ENCODE results near the gene PLEKHA5. TPM values are rescaled to one million over a fixed set of nuclear protein-coding genes. Genes with fewer than 3 reads are reported as not detected.

The PLEKHA5 gene
- total RNA-seq, 4 donors from 2014 or later, result 34.5 to 120 (median 60.0) TPM

DNA sequence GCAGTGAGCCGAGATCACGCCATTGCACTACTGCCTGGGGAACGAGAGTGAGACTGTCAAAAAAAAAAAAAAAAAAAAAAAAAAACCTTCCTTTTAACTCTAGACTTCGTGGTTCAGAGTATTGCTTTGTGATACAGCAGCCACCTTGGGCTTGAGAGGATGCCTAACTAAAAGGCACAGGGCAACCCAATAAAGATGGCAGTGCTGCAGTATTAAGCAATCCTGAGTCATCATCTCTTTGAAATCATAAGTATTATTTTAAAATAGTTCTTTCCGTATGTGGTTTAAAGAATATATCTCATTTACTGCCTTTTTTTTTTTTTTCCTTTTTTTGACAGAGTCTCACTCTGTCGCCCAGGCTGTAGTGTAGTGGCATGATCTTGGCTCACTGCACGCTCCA is 116.1 kb downstream of the PLEKHA5 start:
- Histone ChIP-seq H3K9me3 (no peaks in the 10 kb centered on the region), H3K27ac (no peak overlapping the region), H3K27me3 (no peaks in the 10 kb centered on the region), H3K4me3 (no peak overlapping the region), H3K4me1 (peaks cover 3 to 62% (median 12%) of the 10 kb centered on the region in 3 donors), H3K36me3 (no peaks in the 10 kb centered on the region)
- no peak for TF ChIP-seq POLR2A (IDR thresholded peaks at IDR 0.05)
- no peak for TF ChIP-seq POLR2AphosphoS5 (IDR thresholded peaks at IDR 0.05)
- no peak for TF ChIP-seq EP300 (IDR thresholded peaks at IDR 0.05)
- TF ChIP-seq CTCF (IDR thresholded peaks at IDR 0.05), result no peak
- 70 to 80% methylated on average over 2 to 3 of the region's 7 CpGs for WGBS, 2 donors (ENCODE audit: low coverage in 1 of 2)
- ATAC-seq, result no peak

GRCh38 chr12:19246933-19247332 is 117.4 kb downstream of the PLEKHA5 start:
- H3K4me3 ChIP-seq, result no peak overlapping the region
- H3K4me1 ChIP-seq, result peaks cover 3 to 53% (median 12%) of the 10 kb centered on the region in 3 donors
- no peak for TF ChIP-seq POLR2AphosphoS5 (IDR thresholded peaks at IDR 0.05)
- no peak for TF ChIP-seq EP300 (IDR thresholded peaks at IDR 0.05)
- TF ChIP-seq CTCF (IDR thresholded peaks at IDR 0.05), result no peak
- no peak for TF ChIP-seq POLR2A (IDR thresholded peaks at IDR 0.05)
- 43 to 70% methylated on average over 4 of the region's 4 CpGs for WGBS, 2 donors (ENCODE audit: low coverage in 1 of 2)
- no peaks in the 10 kb centered on the region for H3K27me3 ChIP-seq
- no peak overlapping the region for H3K27ac ChIP-seq
- no peaks in the 10 kb centered on the region for H3K9me3 ChIP-seq
- no peaks in the 10 kb centered on the region for H3K36me3 ChIP-seq
- no peak for ATAC-seq

GRCh38 chr12:19248929-19249602 is 119.5 kb downstream of the PLEKHA5 start:
- no peak for TF ChIP-seq POLR2A (IDR thresholded peaks at IDR 0.05)
- no peak for TF ChIP-seq CTCF (IDR thresholded peaks at IDR 0.05)
- no peak for TF ChIP-seq EP300 (IDR thresholded peaks at IDR 0.05)
- no peak for TF ChIP-seq POLR2AphosphoS5 (IDR thresholded peaks at IDR 0.05)

DNA sequence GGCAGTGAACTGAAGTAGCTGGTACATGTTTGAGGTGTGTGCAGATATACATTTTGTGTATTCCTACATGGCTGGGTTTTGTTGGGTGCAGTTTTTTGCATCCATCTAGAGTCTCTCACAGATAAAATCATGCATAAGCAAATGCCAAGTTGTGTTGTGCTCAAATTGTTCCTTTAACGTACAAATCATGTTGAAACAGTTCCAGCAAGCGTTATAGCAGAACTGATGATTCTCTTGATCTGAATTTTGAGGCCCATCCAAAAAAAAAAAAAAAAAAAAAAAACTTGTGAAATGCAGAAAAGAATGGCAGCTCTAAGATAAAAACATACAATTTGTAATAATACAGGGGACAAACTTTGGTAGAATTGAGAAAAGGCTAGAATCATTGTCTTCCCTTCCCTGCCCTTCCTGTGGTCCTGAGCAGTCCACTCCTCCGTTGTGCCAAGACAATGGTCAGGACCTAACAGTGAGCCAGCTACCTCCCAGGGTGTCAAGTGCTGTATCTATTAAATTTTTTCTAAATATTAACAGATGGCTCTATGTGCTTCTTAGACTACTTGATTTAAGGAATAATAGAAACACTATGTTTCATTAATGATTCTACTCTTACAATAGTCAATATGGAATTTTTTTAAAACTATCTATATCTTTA is 122.1 kb downstream of the PLEKHA5 start:
- Histone ChIP-seq H3K36me3 (no peaks in the 10 kb centered on the region), H3K27me3 (no peaks in the 10 kb centered on the region), H3K4me3 (no peak overlapping the region), H3K9me3 (no peaks in the 10 kb centered on the region), H3K27ac (no peak overlapping the region), H3K4me1 (peaks cover 0 to 26% (median 0%) of the 10 kb centered on the region in 3 donors)
- no peak for ATAC-seq
- 30 to 73% methylated on average over 1 to 3 of the region's 3 CpGs for WGBS, 2 donors (ENCODE audit: low coverage in 1 of 2)
- TF ChIP-seq POLR2A (IDR thresholded peaks at IDR 0.05) (no peak), POLR2AphosphoS5 (IDR thresholded peaks at IDR 0.05) (no peak), EP300 (IDR thresholded peaks at IDR 0.05) (no peak), CTCF (IDR thresholded peaks at IDR 0.05) (no peak)

More at GRCh38 chr12:19248929-19249602, 119.5 kb downstream of the PLEKHA5 start:
- 65 to 66% methylated on average over 3 of the region's 3 CpGs for WGBS, 2 donors (ENCODE audit: low coverage in 1 of 2)
- H3K27me3 ChIP-seq, result no peaks in the 10 kb centered on the region
- H3K27ac ChIP-seq, result no peak overlapping the region
- H3K4me3 ChIP-seq, result no peak overlapping the region
- no peak for ATAC-seq
- H3K36me3 ChIP-seq, result no peaks in the 10 kb centered on the region
- H3K9me3 ChIP-seq, result no peaks in the 10 kb centered on the region
- peaks cover 3 to 33% (median 5%) of the 10 kb centered on the region in 3 donors for H3K4me1 ChIP-seq

DNA sequence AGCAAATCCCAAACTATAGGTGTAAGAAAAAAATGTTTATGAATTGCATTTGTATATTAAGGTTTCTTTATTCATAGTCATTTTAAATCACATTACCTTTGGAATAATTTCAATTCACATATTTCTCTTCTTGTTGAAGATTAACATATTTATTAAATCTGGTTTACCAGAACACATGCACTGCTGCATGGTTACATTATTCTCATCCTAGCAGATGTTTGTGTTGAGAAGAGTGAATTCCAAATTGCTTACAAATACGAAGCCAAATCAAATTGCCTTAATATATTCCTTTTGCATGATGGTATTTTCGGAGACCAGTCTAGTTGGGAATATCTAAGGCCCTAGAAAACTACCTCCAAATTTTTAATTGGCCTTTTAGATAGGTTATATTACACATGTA is 130.6 kb downstream of the PLEKHA5 start:
- ATAC-seq, result no peak
- Histone ChIP-seq H3K36me3 (peaks cover 0 to 24% of the 10 kb centered on the region in 2 donors), H3K4me3 (no peak overlapping the region), H3K4me1 (peaks cover 0 to 15% (median 0%) of the 10 kb centered on the region in 3 donors), H3K27me3 (no peaks in the 10 kb centered on the region), H3K27ac (no peak overlapping the region), H3K9me3 (no peaks in the 10 kb centered on the region)
- 100% methylated on average over 2 of the region's 2 CpGs for WGBS, 2 donors (ENCODE audit: low coverage in 1 of 2)
- TF ChIP-seq POLR2AphosphoS5 (IDR thresholded peaks at IDR 0.05) (no peak), EP300 (IDR thresholded peaks at IDR 0.05) (no peak), POLR2A (IDR thresholded peaks at IDR 0.05) (no peak), CTCF (IDR thresholded peaks at IDR 0.05) (no peak)
